RWPE2 (cell line): Measurements from ENCODE around the gene LRRC28.
A peak's percentile ranks its signal among the peaks of the same experiment; 100 is the strongest.

Source experiments
- ATAC-seq: fragments of 200-7000 bp; cut with Tn5 transposase; 3 replicates; pipeline ENCODE4 v1.9.1; 2021; ENCODE audit warnings: low read depth
- DNase-seq: peaks from one replicate; pipeline ENCODE4 v3.0.0-alpha.2; 2020; ENCODE audit warnings: low spot score
- H3K27ac ChIP-seq: fragments of 450-650 bp; 2 replicates; pipeline ENCODE4 v1.5.1; 2017; ENCODE audit warnings: mild to moderate bottlenecking; ENCODE audit not compliant: poor library complexity, severe bottlenecking
- H3K27me3 ChIP-seq: fragments of 250-450 bp; sonication (Bioruptor Pico); 2 replicates; pipeline ENCODE4 v1.5.1; 2021; ENCODE audit warnings: mild to moderate bottlenecking, moderate library complexity; ENCODE audit not compliant: insufficient read depth, poor library complexity, severe bottlenecking
- H3K36me3 ChIP-seq: fragments of 250-450 bp; sonication (Bioruptor Pico); 2 replicates; pipeline ENCODE4 v1.5.1; 2020; ENCODE audit warnings: low read depth, mild to moderate bottlenecking, moderate library complexity
- H3K4me1 ChIP-seq: fragments of 250-450 bp; sonication (Bioruptor Pico); 2 replicates; pipeline ENCODE4 v1.5.1; 2021; ENCODE audit warnings: mild to moderate bottlenecking, moderate library complexity; ENCODE audit not compliant: insufficient read depth, poor library complexity, severe bottlenecking
- H3K4me3 ChIP-seq: fragments of 250-450 bp; sonication (Bioruptor Pico); 2 replicates; pipeline ENCODE4 v1.5.1; 2021; ENCODE audit warnings: mild to moderate bottlenecking, moderate library complexity; ENCODE audit not compliant: severe bottlenecking
- H3K9me3 ChIP-seq: fragments of 250-450 bp; sonication (Bioruptor Pico); 2 replicates; pipeline ENCODE4 v1.5.1; 2021; ENCODE audit warnings: mild to moderate bottlenecking, moderate library complexity; ENCODE audit not compliant: severe bottlenecking
- CTCF ChIP-seq: fragments of 450-650 bp; IDR thresholded peaks from one replicate; pipeline ENCODE4 v1.5.1; 2017; ENCODE audit warnings: mild to moderate bottlenecking, moderate library complexity; ENCODE audit not compliant: poor library complexity, severe bottlenecking

Gene LRRC28

DNA sequence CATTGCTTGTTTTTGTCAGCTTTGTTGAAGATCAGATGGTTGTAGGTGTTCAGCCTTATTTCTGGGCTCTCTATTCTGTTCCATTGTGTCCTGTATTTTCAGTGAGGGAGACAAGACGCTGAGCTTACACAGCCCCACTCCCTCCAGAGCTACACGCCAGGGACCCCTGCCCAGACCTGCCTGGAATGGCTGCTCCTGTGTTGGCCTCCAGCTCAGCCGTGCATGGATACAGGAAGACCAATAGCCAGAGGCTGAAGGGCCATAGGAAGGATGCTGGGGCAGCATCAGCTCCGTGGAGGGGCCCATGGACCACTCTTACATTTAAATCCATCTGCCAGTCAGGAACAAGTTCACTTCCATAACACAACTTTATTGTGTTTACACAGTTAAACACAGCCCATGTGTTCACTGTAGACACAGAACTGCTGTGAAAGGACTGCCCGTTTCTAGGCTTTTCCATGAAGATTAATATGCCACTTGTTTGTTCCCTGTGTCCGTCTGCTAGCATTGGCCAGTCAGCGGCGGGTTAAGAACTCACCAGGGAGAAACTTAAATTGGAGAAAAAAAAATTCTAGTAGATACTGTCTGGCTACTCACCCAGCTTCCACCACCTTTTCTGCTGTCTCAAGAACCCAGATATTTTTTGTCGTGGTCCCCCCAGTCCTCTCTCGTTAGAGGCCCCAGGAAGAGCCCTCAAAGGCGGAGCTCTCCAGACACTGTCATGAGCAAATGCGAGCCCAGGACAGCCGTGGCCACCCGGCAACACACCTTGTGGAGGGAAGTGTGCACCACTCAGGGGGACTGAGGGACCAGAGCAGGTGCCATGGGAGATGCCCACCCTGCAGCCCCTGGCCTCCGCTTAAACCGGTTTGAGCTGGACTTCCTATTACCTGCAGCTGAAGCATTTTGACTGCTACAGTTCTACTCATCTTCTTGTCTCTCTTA lies 172.2 kb downstream of the LRRC28 start:
- ATAC-seq (no peak), DNase-seq (peak; percentile 54)
- no peak overlapping the region for H3K27ac ChIP-seq
- peaks cover 14% of the 10 kb centered on the region for H3K4me1 ChIP-seq
- TF ChIP-seq CTCF = no peak
- H3K4me3 ChIP-seq = no peak overlapping the region
- no peaks in the 10 kb centered on the region for H3K27me3 ChIP-seq
- no peaks in the 10 kb centered on the region for H3K9me3 ChIP-seq
- H3K36me3 ChIP-seq = no peaks in the 10 kb centered on the region

GRCh38 chr15:99424131-99424571 lies 172.9 kb downstream of the LRRC28 start:
- peaks cover 14% of the 10 kb centered on the region for H3K4me1 ChIP-seq
- no peak overlapping the region for H3K27ac ChIP-seq
- ATAC-seq = no peak
- DNase-seq = peak; percentile 64
- H3K27me3 ChIP-seq = no peaks in the 10 kb centered on the region
- H3K4me3 ChIP-seq = no peak overlapping the region
- H3K9me3 ChIP-seq = no peaks in the 10 kb centered on the region
- no peaks in the 10 kb centered on the region for H3K36me3 ChIP-seq
- no peak for TF ChIP-seq CTCF

- H3K4me3 ChIP-seq = no peak overlapping the region
- no peak for TF ChIP-seq CTCF
- no peaks in the 10 kb centered on the region for H3K27me3 ChIP-seq
- peak overlapping the region; percentile 38 for H3K27ac ChIP-seq
- DNase-seq (peak; percentile 72), ATAC-seq (peak; percentile 89)
- no peaks in the 10 kb centered on the region for H3K36me3 ChIP-seq
- no peaks in the 10 kb centered on the region for H3K9me3 ChIP-seq
- H3K4me1 ChIP-seq = peaks cover 14% of the 10 kb centered on the region
Measured at GRCh38 chr15:99424978-99425656, 173.8 kb downstream of the LRRC28 start.

- peaks cover 14% of the 10 kb centered on the region for H3K4me1 ChIP-seq
- no peaks in the 10 kb centered on the region for H3K27me3 ChIP-seq
- DNase-seq = peak; percentile 70
- no peaks in the 10 kb centered on the region for H3K36me3 ChIP-seq
- no peaks in the 10 kb centered on the region for H3K9me3 ChIP-seq
- ATAC-seq = 0 out of 3 replicates have a peak, but pooled peaks have one; percentile 15
- no peak overlapping the region for H3K4me3 ChIP-seq
- H3K27ac ChIP-seq = peak overlapping the region; percentile 38
- TF ChIP-seq CTCF = peak; percentile 39
Measured at GRCh38 chr15:99425657-99426301, 174.5 kb downstream of the LRRC28 start.
